H1 (cell line): ENCODE results near the gene SNCAIP. TPM values are rescaled to one million over a fixed set of nuclear protein-coding genes. Genes with fewer than 3 reads are reported as not detected.

ENCODE experiments used
- CTCF ChIA-PET: fragments of 300-600 bp; sonication (Branson Sonifier 250); formaldehyde crosslinking; loops from one replicate; lab custom pipeline; 2021; ENCODE audit not compliant: partially characterized antibody; lab: Charles Lee
- POLR2A ChIA-PET: fragments of 300-600 bp; sonication (Branson Sonifier 250); formaldehyde crosslinking; loops from one replicate; lab custom pipeline; 2021; ENCODE audit warnings: inconsistent platforms; ENCODE audit not compliant: partially characterized antibody; lab: Charles Lee
- DNase-seq, 2 experiments: peaks; one replicate each; pipeline versions ENCODE4 v3.0.0 to v3.0.0-alpha.2; 2010 to 2022; ENCODE audit warnings: low spot score in 2 of 2, low read depth in 1 of 2, mixed read lengths in 1 of 2
- FAIRE-seq: peaks from 2 replicates; lab custom pipeline; 2011; peaks lifted over from hg19 to GRCh38; lab: Jason Lieb, UNC
- H2AFZ ChIP-seq: 2 replicates; pipeline ENCODE4 v1.8.1; 2012; ENCODE audit warnings: low read length, inconsistent platforms
- H2AK5ac ChIP-seq: 2 replicates; pipeline ENCODE4 v1.6.1; 2013; ENCODE audit warnings: low read depth, low read length
- H2BK120ac ChIP-seq: replicated peaks from 2 replicates; pipeline ENCODE3; 2013; ENCODE audit warnings: low read depth, low read length, inconsistent platforms
- H2BK12ac ChIP-seq: 2 replicates; pipeline ENCODE4 v1.6.1; 2013; ENCODE audit warnings: low read depth, low read length
- H2BK15ac ChIP-seq: 2 replicates; pipeline ENCODE4 v1.6.1; 2013; ENCODE audit warnings: low read length
- H2BK20ac ChIP-seq: 2 replicates; pipeline ENCODE4 v1.6.1; 2013; ENCODE audit warnings: low read length
- H2BK5ac ChIP-seq: 2 replicates; pipeline ENCODE4 v1.6.1; 2013; ENCODE audit warnings: low read depth, low read length
- H3K14ac ChIP-seq: 2 replicates; pipeline ENCODE4 v1.6.1; 2013; ENCODE audit warnings: inconsistent platforms; ENCODE audit not compliant: insufficient read length
- H3K18ac ChIP-seq: 2 replicates; pipeline ENCODE4 v1.6.1; 2013; ENCODE audit warnings: low read length; ENCODE audit errors: extremely low read depth
- H3K23ac ChIP-seq: 2 replicates; pipeline ENCODE4 v1.6.1; 2013; ENCODE audit warnings: inconsistent platforms; ENCODE audit not compliant: insufficient read length
- H3K23me2 ChIP-seq: 2 replicates; pipeline ENCODE4 v1.6.1; 2013; ENCODE audit warnings: low read depth, low read length
- H3K27ac ChIP-seq: 2 replicates; pipeline ENCODE4 v1.6.1; 2011; ENCODE audit warnings: low read depth, low read length, inconsistent platforms
- H3K27me3 ChIP-seq, 4 experiments: replicated peaks in 1 of 4; 1 replicate in 1 of 4; 2 replicates in 3 of 4; pipeline versions ENCODE4 v1.6.1 to v1.8.1; 2011 to 2013; ENCODE audit warnings: low read length in 3 of 4, mild to moderate bottlenecking in 3 of 4, inconsistent platforms in 2 of 4, mixed read lengths in 2 of 4, moderate library complexity in 1 of 4; ENCODE audit not compliant: control insufficient read depth in 3 of 4, insufficient read depth in 3 of 4; ENCODE audit errors: extremely low read depth in 1 of 4
- H3K36me3 ChIP-seq, 4 experiments: 2 replicates each; pipeline versions ENCODE4 v1.6.1 to v1.8.1; 2011 to 2013; ENCODE audit warnings: mild to moderate bottlenecking in 4 of 4, low read length in 3 of 4, moderate library complexity in 2 of 4, control low read depth in 1 of 4, inconsistent platforms in 1 of 4; ENCODE audit not compliant: insufficient read depth in 4 of 4, control insufficient read depth in 2 of 4
- H3K4ac ChIP-seq: replicated peaks from 2 replicates; pipeline ENCODE3; 2013; ENCODE audit warnings: low read length, low read depth, mixed read lengths, inconsistent platforms; ENCODE audit not compliant: insufficient read length
- H3K4me1 ChIP-seq, 4 experiments: replicated peaks in 1 of 4; 1 replicate in 1 of 4; 2 replicates in 3 of 4; pipeline versions ENCODE4 v1.6.1 to v1.8.1; 2011 to 2013; ENCODE audit warnings: low read length in 3 of 4, inconsistent platforms in 2 of 4, mixed read lengths in 1 of 4; ENCODE audit not compliant: insufficient read depth in 4 of 4, control insufficient read depth in 3 of 4
- H3K4me2 ChIP-seq, 2 experiments: 2 replicates each; pipeline versions ENCODE4 v1.6.1 to v1.8.1; 2011 to 2013; ENCODE audit warnings: low read depth in 2 of 2, low read length in 2 of 2, control low read depth in 1 of 2, inconsistent platforms in 1 of 2, mild to moderate bottlenecking in 1 of 2; ENCODE audit not compliant: insufficient read depth in 1 of 2
- H3K4me3 ChIP-seq, 4 experiments: fragments of 200-600, 300-600 bp in 1 of 4; sonication (generic), shearing (Covaris generic), sonication (Bioruptor Twin) in 1 of 4; 2 replicates each; pipeline versions ENCODE4 v1.5.1 to v1.8.1; 2011 to 2016; ENCODE audit warnings: low read length in 4 of 4, low read depth in 3 of 4, control low read depth in 2 of 4, inconsistent platforms in 2 of 4, mild to moderate bottlenecking in 2 of 4, mixed read lengths in 1 of 4, moderate library complexity in 1 of 4; ENCODE audit not compliant: insufficient read depth in 2 of 4; ENCODE audit errors: extremely low read depth in 1 of 4
- H3K56ac ChIP-seq: replicated peaks from 2 replicates; pipeline ENCODE3; 2013; ENCODE audit warnings: low read depth, mild to moderate bottlenecking, mixed read lengths, low read length, inconsistent platforms; ENCODE audit not compliant: insufficient read length
- H3K79me1 ChIP-seq: 2 replicates; pipeline ENCODE4 v1.6.1; 2013; ENCODE audit warnings: low read depth, low read length, control low read depth
- H3K79me2 ChIP-seq, 2 experiments: 2 replicates each; pipeline versions ENCODE4 v1.6.1 to v1.8.1; 2012 to 2013; ENCODE audit warnings: low read length in 2 of 2, mild to moderate bottlenecking in 2 of 2, inconsistent platforms in 1 of 2; ENCODE audit not compliant: insufficient read depth in 2 of 2, control insufficient read depth in 1 of 2
- H3K9ac ChIP-seq, 4 experiments: replicated peaks in 1 of 4; 1 replicate in 1 of 4; 2 replicates in 3 of 4; pipeline versions ENCODE4 v1.6.1 to v1.8.1; 2011 to 2013; ENCODE audit warnings: low read depth in 3 of 4, low read length in 3 of 4, control low read depth in 2 of 4, mild to moderate bottlenecking in 2 of 4, moderate library complexity in 2 of 4, inconsistent platforms in 1 of 4; ENCODE audit errors: extremely low read depth in 1 of 4
- H3K9me3 ChIP-seq, 2 experiments: 2 replicates each; pipeline versions ENCODE4 v1.6.1 to v1.8.1; 2012 to 2013; ENCODE audit warnings: mild to moderate bottlenecking in 2 of 2, moderate library complexity in 2 of 2, control low read depth in 1 of 2, inconsistent platforms in 1 of 2, low read depth in 1 of 2, low read length in 1 of 2, mixed read lengths in 1 of 2; ENCODE audit not compliant: insufficient read depth in 2 of 2
- H4K20me1 ChIP-seq, 2 experiments: replicated peaks in 1 of 2; 2 replicates each; pipeline versions ENCODE3 to v1.8.1; 2011 to 2013; ENCODE audit warnings: inconsistent platforms in 2 of 2, low read length in 2 of 2, mild to moderate bottlenecking in 1 of 2; ENCODE audit not compliant: insufficient read depth in 2 of 2, control insufficient read depth in 1 of 2
- H4K5ac ChIP-seq: 2 replicates; pipeline ENCODE4 v1.6.1; 2013; ENCODE audit warnings: low read length, low read depth, mixed read lengths, inconsistent platforms; ENCODE audit not compliant: insufficient read length
- H4K8ac ChIP-seq: 2 replicates; pipeline ENCODE4 v1.8.0; 2013; ENCODE audit warnings: mild to moderate bottlenecking, moderate library complexity, low read length, inconsistent platforms; ENCODE audit not compliant: insufficient read depth; ENCODE audit errors: extremely low read depth
- H4K91ac ChIP-seq: replicated peaks from 2 replicates; pipeline ENCODE3; 2013; ENCODE audit warnings: low read length, mixed read lengths, inconsistent platforms; ENCODE audit not compliant: insufficient read length
- CHD2 ChIP-seq: IDR thresholded peaks from 2 replicates; pipeline ENCODE4 v1.6.1; 2012; ENCODE audit warnings: low read length, improper control_type of control experiment
- GTF2F1 ChIP-seq: IDR thresholded peaks from 2 replicates; pipeline ENCODE4 v1.6.1; 2012; ENCODE audit warnings: low read depth, low read length, improper control_type of control experiment, borderline replicate concordance
- PHF8 ChIP-seq: fragments of 200-600 bp; sonication (generic); conservative IDR thresholded peaks from 2 replicates; pipeline ENCODE4 v1.7.1; 2012; ENCODE audit warnings: low read depth, mild to moderate bottlenecking, inconsistent platforms, low read length, moderate library complexity
- SIN3A ChIP-seq, 2 experiments: IDR thresholded peaks in 1 of 2; conservative IDR thresholded peaks in 1 of 2; 2 replicates each; pipeline ENCODE4 v1.6.1; 2011 to 2012; ENCODE audit warnings: low read length in 2 of 2, improper control_type of control experiment in 1 of 2, low read depth in 1 of 2, mild to moderate bottlenecking in 1 of 2
- SIX5 ChIP-seq: IDR thresholded peaks from 2 replicates; pipeline ENCODE4 v1.6.1; 2011; ENCODE audit warnings: mild to moderate bottlenecking, low read depth, low read length
- SRF ChIP-seq: IDR thresholded peaks from 2 replicates; pipeline ENCODE4 v1.6.1; 2011; ENCODE audit warnings: mild to moderate bottlenecking, low read depth, low read length, moderate library complexity
- WGBS, 2 experiments: shearing (Covaris generic) in 1 of 2; methylation state at CpG; one replicate each; pipeline versions ENCODE4 v1.1.6 to v1.1.7; 2013 to 2015; ENCODE audit warnings: low lambda C conversion rate in 2 of 2, mixed read lengths in 2 of 2, inconsistent platforms in 1 of 2, low coverage in 1 of 2, missing lambda C conversion rate in 1 of 2; ENCODE audit not compliant: insufficient replicate concordance in 2 of 2, insufficient coverage in 1 of 2, insufficient read length in 1 of 2; ENCODE audit errors: extremely low coverage in 1 of 2, missing lambda C conversion rate in 1 of 2; 5-methylcytosine and 5-hydroxymethylcytosine counted together
- polyA plus RNA-seq, 7 experiments: library from polyadenylated mRNA; depleted of rRNA in 3 of 7; stranded (reverse) in 5 of 7; unstranded in 2 of 7; fragments of >200 nt in 5 of 7; fragments of 200-250 nt in 2 of 7; gene quantifications; 1 replicate in 5 of 7; 2 replicates in 1 of 7; 4 replicates in 1 of 7; pipeline versions ENCODE4 v1.2.1 to v1.2.3, GENCODE V29; 2011 to 2013; ENCODE audit warnings: missing spikeins in 2 of 7, mixed read lengths in 2 of 7
- total RNA-seq: library from RNA; stranded (reverse); fragmentation: NEBNext Ultra II Directional; extraction: Animal tissue kit (Norgen Biotek cat#: 25700); gene quantifications from 2 replicates; pipeline ENCODE4 v1.2.1, GENCODE V29; 2021
- TF ChIP-seq, protein P1 (sequence below): IDR thresholded peaks from 2 replicates; pipeline ENCODE4 v1.6.1; 2011; ENCODE audit warnings: low read depth, mild to moderate bottlenecking, low read length; ENCODE audit not compliant: insufficient read depth

Gene SNCAIP
- total and polyA plus RNA-seq, 2 of the 8 experiments (the other 6 are each of a cell fraction or from before 2014, with no cell fraction given): 3.9 to 9.0 TPM

DNA sequence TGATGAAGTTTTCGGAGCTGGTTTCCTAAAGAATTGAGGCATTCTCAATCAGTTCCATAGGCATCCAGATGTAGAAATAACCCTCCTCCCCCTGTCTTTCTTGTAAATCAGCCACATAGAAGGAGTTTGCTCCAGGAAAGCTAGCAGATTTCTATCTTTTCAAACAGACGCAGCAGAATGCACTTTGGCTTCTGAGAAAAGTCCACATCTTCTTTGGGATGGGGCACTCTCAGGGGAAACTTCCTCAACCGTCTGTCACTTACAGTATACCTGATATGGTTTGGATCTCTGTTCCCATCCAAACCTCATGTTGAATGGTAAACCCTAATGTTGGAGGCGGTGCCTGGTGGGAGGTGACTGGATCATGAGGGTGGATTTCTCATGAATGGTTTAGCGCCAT lies 94.1 kb downstream of the SNCAIP start:
- no peaks in the 10 kb centered on the region for H3K27me3 ChIP-seq
- H2BK15ac ChIP-seq: no peak overlapping the region
- no peak overlapping the region for H2BK20ac ChIP-seq
- H4K5ac ChIP-seq: no peak overlapping the region
- ChIA-PET POLR2A (no interaction called here), CTCF (interaction anchor here (1.4 to 2.5 kb wide), 3 partner anchors 9 to 211 kb away, joined by 3 to 9 read pairs (median 6); no protein-coding TSS in a partner anchor)
- 96% methylated on average over 5 of the region's 5 CpGs; no CpG with 5 or more reads in 1 of the 2 experiments for WGBS, 2 experiments
- TF ChIP-seq CHD2 (no peak), SIN3A (conservative IDR thresholded peaks at IDR 0.05 in 1 of 2, IDR thresholded peaks at IDR 0.05 in 1 of 2; ENCODE audit: low read depth in 1 of 2, low read length in 2 of 2) (no peak), GTF2F1 (no peak), SRF (no peak), SIX5 (no peak), PHF8 (no peak)
- TF ChIP-seq, protein P1, sequence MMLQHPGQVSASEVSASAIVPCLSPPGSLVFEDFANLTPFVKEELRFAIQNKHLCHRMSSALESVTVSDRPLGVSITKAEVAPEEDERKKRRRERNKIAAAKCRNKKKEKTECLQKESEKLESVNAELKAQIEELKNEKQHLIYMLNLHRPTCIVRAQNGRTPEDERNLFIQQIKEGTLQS: no peak
- H3K56ac ChIP-seq: no peak overlapping the region
- no peak overlapping the region for H3K4ac ChIP-seq
- no peak overlapping the region for H2AFZ ChIP-seq
- H2AK5ac ChIP-seq: no peak overlapping the region
- no peaks in the 10 kb centered on the region for H3K79me1 ChIP-seq
- no peak overlapping the region for H2BK120ac ChIP-seq
- H3K4me1 ChIP-seq: peaks cover 0 to 6% (median 2%) of the 10 kb centered on the region in 4 experiments; a peak in 2 of 7 replicates
- H2BK12ac ChIP-seq: no peak overlapping the region
- no peaks in the 10 kb centered on the region for H3K9me3 ChIP-seq
- H3K23me2 ChIP-seq: no peaks in the 10 kb centered on the region
- no peak overlapping the region for H3K18ac ChIP-seq
- H3K23ac ChIP-seq: no peak overlapping the region
- H4K91ac ChIP-seq: no peak overlapping the region
- no peak overlapping the region for H3K14ac ChIP-seq
- no peaks in the 10 kb centered on the region for H3K79me2 ChIP-seq
- no peaks in the 10 kb centered on the region for H4K20me1 ChIP-seq
- H2BK5ac ChIP-seq: no peak overlapping the region
- H3K4me3 ChIP-seq: no peak overlapping the region
- no peaks in the 10 kb centered on the region for H3K36me3 ChIP-seq
- no peak overlapping the region for H3K27ac ChIP-seq
- DNase-seq (no peak), FAIRE-seq (no peak)
- no peak overlapping the region for H3K4me2 ChIP-seq
- no peak overlapping the region for H3K9ac ChIP-seq
- H4K8ac ChIP-seq: no peak overlapping the region
